AG20443 (cell line): Measurements from ENCODE around the gene KRTAP10-5.
"Not testable (repeated sequence)": the region's sequence is repeated elsewhere in the genome, so short reads cannot be mapped to it uniquely, and the experiment has no call there.

ENCODE experiments used
- DNase-seq: peaks from one replicate; pipeline ENCODE4 v3.0.0; 2012; ENCODE audit warnings: low spot score, mixed read lengths

The KRTAP10-5 gene

GRCh38 chr21:44610157-44610843 lies 29.9 kb upstream of the KRTAP10-5 start:
- DNase-seq: not testable (repeated sequence)

DNA sequence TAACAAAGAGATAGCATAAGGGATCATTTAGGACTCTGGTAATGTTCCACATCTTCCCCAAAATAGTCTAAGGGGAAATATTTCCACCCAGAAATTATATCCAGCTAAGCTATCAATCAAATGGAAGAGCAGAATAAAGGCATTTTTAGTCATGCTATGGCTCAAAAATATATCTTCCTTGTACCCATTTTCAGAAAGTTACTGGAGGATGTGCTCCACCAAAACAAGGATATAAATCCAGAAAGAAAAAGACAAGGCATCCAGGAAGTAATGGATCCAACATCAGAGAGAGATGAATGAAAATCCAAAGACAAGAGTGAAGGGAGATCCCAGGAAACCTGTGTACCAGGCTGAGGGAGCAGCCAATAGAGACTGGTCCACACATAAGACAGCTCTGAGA lies 28.8 kb upstream of the KRTAP10-5 start:
- no peak for DNase-seq

DNA sequence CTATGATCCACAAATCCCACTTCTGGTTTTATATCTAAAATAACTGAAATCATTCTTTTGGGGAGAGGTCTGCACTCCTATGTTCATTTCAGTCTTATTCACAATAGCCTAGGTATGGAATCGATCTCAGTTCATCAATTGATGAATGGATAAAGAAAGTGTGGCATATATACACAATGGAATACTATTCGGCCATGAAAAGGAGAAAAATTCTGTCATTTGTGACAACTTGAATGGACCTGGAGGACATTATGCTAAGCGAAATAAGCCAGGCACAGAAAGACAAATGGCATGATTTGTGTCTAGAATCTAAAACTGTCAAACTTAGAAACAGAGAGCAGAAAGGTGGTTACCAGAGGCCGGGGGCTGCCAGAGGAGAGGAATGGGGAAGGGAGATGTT lies 26.1 kb upstream of the KRTAP10-5 start:
- no peak for DNase-seq

DNA sequence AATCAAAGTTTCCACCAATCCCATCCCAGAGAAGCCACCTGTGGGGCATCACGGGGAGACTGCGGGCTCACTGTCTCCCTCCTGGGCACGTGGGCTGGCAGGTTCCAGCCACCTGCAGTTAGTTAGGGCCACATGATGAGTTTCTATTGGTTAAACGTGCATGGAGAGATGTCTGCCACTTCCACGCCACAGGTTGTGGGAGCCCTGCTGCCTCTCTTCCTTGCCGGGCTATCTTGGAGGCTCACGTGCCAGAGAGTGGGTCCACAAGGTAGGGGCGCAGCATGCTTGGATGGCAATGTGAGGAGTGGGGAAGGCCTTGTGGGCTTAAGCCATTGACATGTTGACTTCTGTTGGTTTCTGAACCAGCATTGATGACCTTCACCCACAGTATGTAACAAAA lies 23.5 kb upstream of the KRTAP10-5 start:
- no peak for DNase-seq

DNA sequence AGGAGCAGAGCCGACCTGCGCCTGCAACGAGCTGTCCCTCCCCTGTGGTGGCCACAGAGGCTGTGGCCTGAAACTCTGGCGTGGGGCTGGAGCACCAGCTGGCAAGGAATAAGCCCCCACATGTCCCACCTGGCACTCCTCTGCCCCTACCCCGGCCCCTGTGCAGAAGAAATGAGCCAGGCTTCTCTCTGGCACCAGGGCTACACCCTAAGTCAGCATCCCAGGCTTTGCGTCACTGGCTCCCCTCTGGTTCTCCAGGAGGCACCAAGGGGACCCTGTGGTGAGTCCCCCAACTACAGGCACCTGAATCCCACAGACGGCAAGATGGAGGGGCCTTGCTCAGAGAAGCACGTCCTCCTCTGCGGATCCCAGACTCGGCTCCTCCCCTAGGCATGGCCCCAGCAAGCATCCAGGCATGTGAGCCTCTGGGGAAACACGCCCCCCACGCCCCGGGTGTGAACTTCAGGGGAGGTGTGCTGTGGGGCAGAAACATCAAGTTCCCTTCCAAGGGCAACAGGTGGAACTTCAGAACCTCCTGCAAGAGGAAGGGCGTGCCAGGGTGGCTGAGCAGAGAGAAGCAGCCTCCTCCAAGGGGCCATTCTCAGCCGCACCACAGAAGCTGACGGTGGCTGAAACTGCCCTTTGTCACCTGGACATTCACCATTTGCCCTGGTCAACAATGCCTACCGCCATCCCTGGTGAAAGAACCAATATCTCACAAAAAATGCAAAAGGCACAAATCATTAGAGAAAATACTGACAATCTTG lies 22.9 kb upstream of the KRTAP10-5 start:
- no peak for DNase-seq

DNA sequence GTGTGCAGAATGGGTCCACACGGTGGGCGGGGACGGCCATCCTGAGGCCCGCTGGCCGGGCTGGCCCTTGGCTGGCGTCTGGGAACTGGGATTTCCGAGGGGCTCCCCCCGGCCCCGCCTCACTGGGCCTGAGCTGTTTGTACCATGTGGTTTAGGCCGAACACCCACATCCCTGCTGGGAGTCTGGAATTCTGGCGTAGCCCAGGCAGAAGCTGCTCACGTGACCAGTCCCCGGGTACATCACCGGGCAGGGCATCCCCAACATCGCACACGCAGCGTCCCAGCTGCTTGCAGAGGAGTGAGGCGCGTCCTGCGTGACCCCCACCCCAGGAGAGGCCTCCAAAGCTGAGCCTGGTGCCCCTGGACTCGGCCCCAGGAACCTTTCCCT lies 22.1 kb upstream of the KRTAP10-5 start:
- DNase-seq: no peak

GRCh38 chr21:44601596-44602462 lies 21.4 kb upstream of the KRTAP10-5 start:
- DNase-seq: no peak

GRCh38 chr21:44601091-44601490 lies 20.7 kb upstream of the KRTAP10-5 start:
- not testable (repeated sequence) for DNase-seq

GRCh38 chr21:44600118-44600978 lies 19.9 kb upstream of the KRTAP10-5 start, which contains the start of gene KRTAP10-7:
TSS of gene KRTAP10-7 (plus strand) at chr21:44600597. CDS start at chr21:44600622, 25 bp downstream.
- not testable (repeated sequence) for DNase-seq

DNA sequence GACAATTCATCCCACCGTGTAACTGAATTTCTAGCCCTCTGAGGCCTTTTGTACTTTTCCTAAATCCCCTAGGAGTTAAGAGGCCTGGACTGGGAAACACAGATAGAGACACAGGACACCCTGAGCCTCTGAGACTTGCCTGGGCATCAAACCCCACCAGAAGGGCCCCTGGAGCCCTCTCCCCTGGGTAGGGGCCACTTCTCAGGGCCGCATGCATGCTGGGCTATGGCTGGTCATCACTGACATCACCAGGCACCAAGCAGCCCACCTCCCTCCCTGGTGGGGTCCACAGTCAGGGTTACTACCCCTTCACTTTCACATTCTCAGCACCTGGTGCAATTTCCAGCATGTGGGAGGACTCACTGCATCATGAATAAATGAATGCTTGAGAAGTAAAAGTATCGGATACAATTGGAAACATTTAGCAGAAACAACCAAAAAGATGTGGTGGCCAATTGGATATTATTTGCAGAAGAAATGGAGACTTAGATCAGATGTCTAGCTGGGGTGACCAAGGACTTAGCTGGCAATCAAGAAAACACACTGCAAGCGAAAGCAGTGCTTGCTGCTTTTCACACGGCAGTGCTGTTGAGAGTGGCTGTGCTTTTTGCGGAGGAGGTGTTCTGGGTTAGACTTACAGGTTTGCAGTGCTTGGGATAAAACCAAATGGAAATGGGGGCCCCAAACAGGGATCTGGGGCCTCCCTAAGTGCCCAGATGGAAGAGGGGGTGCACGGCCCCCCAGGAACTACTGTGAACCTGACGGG lies 19.0 kb upstream of the KRTAP10-5 start:
- DNase-seq: no peak

DNA sequence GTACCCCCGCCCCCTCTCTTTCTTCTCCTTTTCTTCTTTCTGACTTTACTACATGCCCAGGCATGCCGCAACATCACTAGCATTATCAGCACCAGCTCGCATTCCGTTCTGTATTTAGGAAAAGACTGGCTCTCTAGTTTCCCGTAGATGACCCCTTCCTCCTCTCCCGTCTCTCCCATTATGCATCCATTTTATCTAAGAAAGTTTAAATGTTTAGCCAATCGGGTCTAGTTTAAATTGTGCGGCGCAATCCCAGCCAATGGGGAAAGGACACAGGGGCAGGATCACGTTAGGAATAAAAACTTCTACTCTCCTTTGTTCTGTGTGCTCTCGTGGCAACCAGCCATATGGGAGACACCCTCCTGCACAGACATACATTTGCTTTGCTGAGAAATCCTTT lies 17.7 kb upstream of the KRTAP10-5 start:
- no peak for DNase-seq

DNA sequence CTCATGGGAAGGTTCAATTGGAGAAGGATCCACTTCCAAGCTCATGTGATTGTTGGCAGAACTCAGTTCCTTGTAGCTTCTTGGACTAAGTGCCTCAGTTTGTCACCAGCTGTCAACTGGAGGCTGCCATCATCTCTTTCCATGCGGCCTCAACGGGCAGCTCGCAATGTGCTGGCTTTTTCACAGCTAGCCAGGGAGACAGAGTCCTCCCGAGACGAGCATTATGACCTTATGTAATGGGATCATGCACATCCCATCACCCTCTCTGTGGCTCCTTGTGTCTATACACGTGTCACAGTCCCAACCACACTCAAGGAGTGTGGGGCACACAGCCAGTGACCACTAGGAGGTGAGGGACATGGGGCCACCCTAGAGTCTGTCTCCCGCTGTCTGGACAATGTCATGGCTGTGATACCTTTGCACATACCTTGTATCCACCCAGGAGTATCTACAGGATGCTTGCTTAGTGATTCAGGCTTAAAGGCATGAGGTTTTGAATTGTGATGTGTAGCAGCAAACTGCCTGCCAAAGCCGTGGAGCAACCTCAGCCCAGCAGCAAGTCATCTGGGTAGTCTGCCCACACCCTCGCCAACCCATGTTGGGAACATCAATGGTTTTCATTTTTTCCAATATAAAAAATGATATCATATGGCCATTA lies 15.8 kb upstream of the KRTAP10-5 start:
- DNase-seq: no peak

DNA sequence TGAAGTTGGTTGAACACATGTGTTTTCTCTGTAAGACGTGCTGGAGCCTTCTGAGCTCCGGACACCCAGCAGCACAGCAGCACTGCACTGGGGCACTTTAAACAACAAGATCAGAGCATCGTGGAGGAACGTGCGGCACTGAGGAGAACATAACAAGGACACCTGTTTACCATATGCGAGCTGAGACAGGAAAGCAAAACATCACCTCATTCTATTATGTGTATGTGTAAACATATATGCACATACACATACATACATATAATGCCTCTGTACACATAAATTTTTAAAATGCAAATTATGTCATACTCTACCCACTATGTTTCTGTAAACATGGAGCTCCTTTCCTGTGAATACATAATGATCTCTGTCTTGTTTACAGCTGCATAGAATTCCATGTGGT lies 15.1 kb upstream of the KRTAP10-5 start:
- no peak for DNase-seq

DNA sequence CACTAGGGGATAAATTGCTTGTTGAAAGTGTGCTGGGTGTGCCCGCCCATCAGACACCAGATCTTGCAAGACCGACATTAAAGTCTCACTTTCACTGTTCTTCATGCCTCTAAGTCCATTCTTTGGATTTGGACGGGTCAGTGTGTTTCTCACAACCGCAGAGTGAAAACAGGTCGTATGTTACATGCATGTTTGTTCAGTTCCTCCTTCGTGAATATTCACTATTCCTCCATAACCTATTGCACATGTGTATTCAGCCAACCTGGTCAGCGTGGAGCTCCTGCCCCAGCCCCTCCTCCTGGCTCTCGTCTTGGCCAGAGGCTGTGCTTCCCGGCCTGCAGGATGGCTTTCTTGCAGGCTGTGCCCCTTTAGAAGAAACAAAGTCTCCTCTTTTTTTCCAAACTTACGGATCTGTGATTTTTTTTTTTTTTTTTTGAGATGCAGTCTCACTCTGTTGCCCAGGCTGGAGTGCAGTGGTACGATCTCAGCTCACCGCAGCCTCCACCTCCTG lies 14.1 kb upstream of the KRTAP10-5 start:
- DNase-seq: no peak

- no peak for DNase-seq
These were observed 13.4 kb upstream of the KRTAP10-5 start for GRCh38 chr21:44593598-44594405.

GRCh38 chr21:44592446-44593311 lies 12.3 kb upstream of the KRTAP10-5 start, which contains the start of gene KRTAP10-6:
TSS of gene KRTAP10-6 (minus strand) at chr21:44592505. CDS start at chr21:44592484, 21 bp downstream.
- DNase-seq: no peak

DNA sequence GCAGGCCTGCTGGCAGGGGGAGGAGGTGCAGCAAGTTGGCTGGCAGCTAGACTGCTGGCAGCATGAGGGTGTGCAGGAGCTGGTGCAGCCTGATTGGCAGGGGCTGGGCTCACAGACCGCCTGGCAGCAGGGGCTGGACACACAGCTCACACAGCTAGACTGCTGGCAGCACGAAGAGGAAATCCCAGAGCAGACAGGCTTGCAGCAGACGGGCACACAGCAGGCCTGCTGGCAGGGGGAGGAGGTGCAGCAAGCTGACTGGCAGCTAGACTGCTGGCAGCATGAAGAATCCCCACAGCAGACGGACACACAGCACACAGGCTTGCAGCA lies 11.4 kb upstream of the KRTAP10-5 start:
- DNase-seq: not testable (repeated sequence)
